Urinary bladder (tissue), 4 donors: ENCODE data around the gene DVL2. TPM values are rescaled to one million over a fixed set of nuclear protein-coding genes. Genes with fewer than 3 reads are reported as not detected.
"Not testable (repeated sequence)": the region's sequence is repeated elsewhere in the genome, so short reads cannot be mapped to it uniquely, and the experiment has no call there.

Experiments
- DNase-seq: peaks from one replicate; pipeline ENCODE4 v3.0.0-alpha.2; 2015; ENCODE audit errors: extremely low spot score
- H3K27ac ChIP-seq: one replicate; pipeline ENCODE4 v1.5.1; 2013; ENCODE audit warnings: low read depth, mild to moderate bottlenecking, moderate library complexity
- H3K36me3 ChIP-seq: one replicate; pipeline ENCODE4 v1.6.1; 2013; ENCODE audit warnings: mild to moderate bottlenecking, moderate library complexity; ENCODE audit not compliant: insufficient read depth
- H3K4me1 ChIP-seq: one replicate; pipeline ENCODE4 v1.6.1; 2013; ENCODE audit warnings: mild to moderate bottlenecking, moderate library complexity; ENCODE audit not compliant: insufficient read depth
- H3K4me3 ChIP-seq: one replicate; pipeline ENCODE4 v1.5.1; 2013; ENCODE audit warnings: low read depth, low read length
- WGBS: extraction: QIAGEN DNeasy Blood & Tissue Kit; methylation state at CpG from one replicate; pipeline ENCODE4 v1.1.7; 2013; 5-methylcytosine and 5-hydroxymethylcytosine counted together
- polyA plus RNA-seq: library from polyadenylated mRNA; stranded (reverse); fragments of 200-250 nt; gene quantifications from one replicate; pipeline ENCODE4 v1.2.3, GENCODE V29; 2013
- total RNA-seq: library from RNA; depleted of rRNA; stranded (reverse); fragments of >200 nt; gene quantifications from one replicate; pipeline ENCODE4 v1.2.3, GENCODE V29; 2014
- donor health status: healthy with polysubstance abuse.
- donor health status: healthy.

DVL2 gene
- total and polyA plus RNA-seq, 2 donors = 41.5 to 45.5 TPM

DNA sequence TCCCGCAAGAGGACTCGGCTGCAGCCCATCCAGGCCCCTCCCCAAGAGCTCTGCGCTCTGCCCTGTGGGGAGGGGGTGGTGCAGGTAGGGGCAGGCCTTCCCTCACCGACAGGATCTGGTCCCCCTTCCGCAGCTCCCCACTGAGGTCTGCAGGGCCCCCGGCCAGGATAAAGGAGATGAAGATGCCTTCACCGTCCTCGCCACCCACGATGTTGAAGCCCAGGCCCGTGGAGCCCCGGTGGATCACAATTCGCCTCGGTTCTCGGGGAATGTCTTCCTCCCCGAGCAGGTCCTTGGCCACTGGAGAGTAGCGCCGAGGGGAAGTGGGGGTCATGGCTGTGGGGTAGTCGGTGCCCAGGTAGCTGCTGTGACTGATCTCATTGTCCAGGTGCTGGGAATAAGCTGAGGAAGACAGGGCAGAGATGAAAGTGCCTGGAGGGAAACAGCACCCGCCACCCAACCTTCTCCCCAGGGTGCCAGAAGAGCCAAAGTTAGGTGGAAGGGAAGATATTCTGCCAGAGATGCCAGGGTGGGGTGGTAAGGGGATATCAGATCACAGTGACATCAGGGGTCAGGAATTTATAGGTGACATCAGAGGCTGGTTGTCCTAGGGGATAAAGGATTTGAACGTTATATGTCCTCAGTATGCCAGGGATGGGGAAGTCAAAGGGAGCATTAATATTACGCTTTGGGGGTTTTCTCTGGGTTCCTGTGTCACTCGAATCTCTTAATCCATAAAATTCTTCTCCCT, 37.5 kb downstream of the DVL2 start:
- no peak for DNase-seq
- Histone ChIP-seq H3K4me3 (no peak overlapping the region), H3K36me3 (no peaks in the 10 kb centered on the region), H3K4me1 (no peaks in the 10 kb centered on the region), H3K27ac (no peak overlapping the region)
- 89% methylated on average over 22 of the region's 22 CpGs for WGBS

- no peak for DNase-seq
- no peaks in the 10 kb centered on the region for H3K36me3 ChIP-seq
- WGBS = 95% methylated on average over 12 of the region's 12 CpGs
Measured at GRCh38 chr17:7195971-7196370, 38.3 kb downstream of the DVL2 start.

GRCh38 chr17:7192271-7192937, 41.9 kb downstream of the DVL2 start:
- DNase-seq = no peak
- no peaks in the 10 kb centered on the region for H3K36me3 ChIP-seq
- no peaks in the 10 kb centered on the region for H3K4me1 ChIP-seq
- no peak overlapping the region for H3K27ac ChIP-seq
- 79% methylated on average over 12 of the region's 12 CpGs for WGBS
- no peak overlapping the region for H3K4me3 ChIP-seq

More at GRCh38 chr17:7195971-7196370, 38.3 kb downstream of the DVL2 start:
- Histone ChIP-seq H3K4me3 (no peak overlapping the region), H3K27ac (no peak overlapping the region), H3K4me1 (no peaks in the 10 kb centered on the region)

GRCh38 chr17:7191571-7192270, 42.6 kb downstream of the DVL2 start:
- Histone ChIP-seq H3K27ac (no peak overlapping the region), H3K36me3 (no peaks in the 10 kb centered on the region), H3K4me3 (no peak overlapping the region), H3K4me1 (no peaks in the 10 kb centered on the region)
- WGBS = 74% methylated on average over 26 of the region's 26 CpGs
- DNase-seq = no peak

- Histone ChIP-seq H3K36me3 (no peaks in the 10 kb centered on the region), H3K4me3 (no peak overlapping the region), H3K27ac (no peak overlapping the region), H3K4me1 (no peaks in the 10 kb centered on the region)
- 92% methylated on average over 12 of the region's 12 CpGs for WGBS
- DNase-seq = no peak
Measured at GRCh38 chr17:7191069-7191468, 43.2 kb downstream of the DVL2 start.

GRCh38 chr17:7190276-7190917, 43.9 kb downstream of the DVL2 start:
- Histone ChIP-seq H3K36me3 (no peaks in the 10 kb centered on the region), H3K27ac (no peak overlapping the region), H3K4me1 (no peaks in the 10 kb centered on the region), H3K4me3 (no peak overlapping the region)
- 88% methylated on average over 14 of the region's 14 CpGs for WGBS
- DNase-seq = no peak

GRCh38 chr17:7186241-7186640, 48.1 kb downstream of the DVL2 start:
- WGBS = 61% methylated on average over 7 of the region's 7 CpGs
- H3K4me3 ChIP-seq = no peak overlapping the region
- H3K4me1 ChIP-seq = no peaks in the 10 kb centered on the region
- DNase-seq = no peak
- no peaks in the 10 kb centered on the region for H3K36me3 ChIP-seq
- H3K27ac ChIP-seq = no peak overlapping the region

GRCh38 chr17:7184647-7185046, 49.7 kb downstream of the DVL2 start:
- Histone ChIP-seq H3K4me3 (no peak overlapping the region), H3K4me1 (no peaks in the 10 kb centered on the region), H3K27ac (no peak overlapping the region), H3K36me3 (no peaks in the 10 kb centered on the region)
- no peak for DNase-seq
- 89% methylated on average over 6 of the region's 6 CpGs for WGBS

GRCh38 chr17:7184091-7184488, 50.2 kb downstream of the DVL2 start:
- 60% methylated on average over 14 of the region's 14 CpGs for WGBS
- H3K4me1 ChIP-seq = no peaks in the 10 kb centered on the region
- no peak for DNase-seq
- H3K4me3 ChIP-seq = no peak overlapping the region
- H3K27ac ChIP-seq = no peak overlapping the region
- no peaks in the 10 kb centered on the region for H3K36me3 ChIP-seq

- DNase-seq = no peak
Measured at GRCh38 chr17:7183433-7184090, 50.8 kb downstream of the DVL2 start.

GRCh38 chr17:7182101-7182500, 52.2 kb downstream of the DVL2 start:
- H3K4me1 ChIP-seq, H3K4me3 ChIP-seq, H3K27ac ChIP-seq, H3K36me3 ChIP-seq, DNase-seq: not testable (repeated sequence)
- 99% methylated on average over 2 of the region's 2 CpGs for WGBS

More at GRCh38 chr17:7183433-7184090, 50.8 kb downstream of the DVL2 start:
- 84% methylated on average over 7 of the region's 7 CpGs for WGBS
- Histone ChIP-seq H3K4me3 (no peak overlapping the region), H3K27ac (no peak overlapping the region), H3K4me1 (no peaks in the 10 kb centered on the region), H3K36me3 (no peaks in the 10 kb centered on the region)

GRCh38 chr17:7179317-7180254, 54.7 kb downstream of the DVL2 start, which contains the start of gene ASGR1:
TSS of gene ASGR1 (minus strand) at chr17:7179370. CDS start at chr17:7178563, 807 bp downstream.
- no peak within 1 kb of the TSS for H3K27ac ChIP-seq
- no peaks in the 10 kb centered on the region for H3K4me1 ChIP-seq
- H3K4me3 ChIP-seq = no peak within 1 kb of the TSS
- DNase-seq = no peak
- H3K36me3 ChIP-seq = no peaks in the 10 kb centered on the region
- WGBS = 53% methylated on average over 20 of the region's 20 CpGs
